HL-60 (cell line): ENCODE data around the gene EYS.

Experiments used
- TF ChIP-seq, protein P1 (sequence below): IDR thresholded peaks from one replicate; pipeline ENCODE4 v1.5.1; 2011; ENCODE audit warnings: low read length, control low read depth, inconsistent platforms; ENCODE audit not compliant: insufficient read depth
- TF ChIP-seq, protein P2 (sequence below): IDR thresholded peaks from 2 replicates; pipeline ENCODE4 v1.6.1; 2012; ENCODE audit warnings: low read depth; ENCODE audit not compliant: insufficient replicate concordance

DNA sequence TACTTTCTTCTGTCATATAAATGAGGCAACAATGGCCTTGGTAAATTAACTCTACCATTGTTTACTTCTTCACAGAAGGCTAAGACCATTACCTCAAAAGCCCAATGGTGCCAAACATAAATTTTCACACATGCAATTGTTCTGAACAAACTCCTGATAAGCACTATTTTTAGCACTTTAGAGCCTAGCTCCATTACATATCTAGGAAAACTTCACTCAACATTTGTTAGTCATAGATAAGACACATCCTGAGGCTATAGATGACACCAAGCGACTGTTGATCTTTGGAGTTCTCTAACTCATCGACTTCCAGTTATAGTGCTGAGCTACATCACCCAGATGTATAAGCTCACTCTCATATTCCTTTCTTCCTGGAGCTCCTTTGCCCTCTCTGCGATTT is 245.9 kb downstream of the EYS start:
- TF ChIP-seq, protein P1, sequence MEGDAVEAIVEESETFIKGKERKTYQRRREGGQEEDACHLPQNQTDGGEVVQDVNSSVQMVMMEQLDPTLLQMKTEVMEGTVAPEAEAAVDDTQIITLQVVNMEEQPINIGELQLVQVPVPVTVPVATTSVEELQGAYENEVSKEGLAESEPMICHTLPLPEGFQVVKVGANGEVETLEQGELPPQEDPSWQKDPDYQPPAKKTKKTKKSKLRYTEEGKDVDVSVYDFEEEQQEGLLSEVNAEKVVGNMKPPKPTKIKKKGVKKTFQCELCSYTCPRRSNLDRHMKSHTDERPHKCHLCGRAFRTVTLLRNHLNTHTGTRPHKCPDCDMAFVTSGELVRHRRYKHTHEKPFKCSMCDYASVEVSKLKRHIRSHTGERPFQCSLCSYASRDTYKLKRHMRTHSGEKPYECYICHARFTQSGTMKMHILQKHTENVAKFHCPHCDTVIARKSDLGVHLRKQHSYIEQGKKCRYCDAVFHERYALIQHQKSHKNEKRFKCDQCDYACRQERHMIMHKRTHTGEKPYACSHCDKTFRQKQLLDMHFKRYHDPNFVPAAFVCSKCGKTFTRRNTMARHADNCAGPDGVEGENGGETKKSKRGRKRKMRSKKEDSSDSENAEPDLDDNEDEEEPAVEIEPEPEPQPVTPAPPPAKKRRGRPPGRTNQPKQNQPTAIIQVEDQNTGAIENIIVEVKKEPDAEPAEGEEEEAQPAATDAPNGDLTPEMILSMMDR: no peak
- TF ChIP-seq, protein P2, sequence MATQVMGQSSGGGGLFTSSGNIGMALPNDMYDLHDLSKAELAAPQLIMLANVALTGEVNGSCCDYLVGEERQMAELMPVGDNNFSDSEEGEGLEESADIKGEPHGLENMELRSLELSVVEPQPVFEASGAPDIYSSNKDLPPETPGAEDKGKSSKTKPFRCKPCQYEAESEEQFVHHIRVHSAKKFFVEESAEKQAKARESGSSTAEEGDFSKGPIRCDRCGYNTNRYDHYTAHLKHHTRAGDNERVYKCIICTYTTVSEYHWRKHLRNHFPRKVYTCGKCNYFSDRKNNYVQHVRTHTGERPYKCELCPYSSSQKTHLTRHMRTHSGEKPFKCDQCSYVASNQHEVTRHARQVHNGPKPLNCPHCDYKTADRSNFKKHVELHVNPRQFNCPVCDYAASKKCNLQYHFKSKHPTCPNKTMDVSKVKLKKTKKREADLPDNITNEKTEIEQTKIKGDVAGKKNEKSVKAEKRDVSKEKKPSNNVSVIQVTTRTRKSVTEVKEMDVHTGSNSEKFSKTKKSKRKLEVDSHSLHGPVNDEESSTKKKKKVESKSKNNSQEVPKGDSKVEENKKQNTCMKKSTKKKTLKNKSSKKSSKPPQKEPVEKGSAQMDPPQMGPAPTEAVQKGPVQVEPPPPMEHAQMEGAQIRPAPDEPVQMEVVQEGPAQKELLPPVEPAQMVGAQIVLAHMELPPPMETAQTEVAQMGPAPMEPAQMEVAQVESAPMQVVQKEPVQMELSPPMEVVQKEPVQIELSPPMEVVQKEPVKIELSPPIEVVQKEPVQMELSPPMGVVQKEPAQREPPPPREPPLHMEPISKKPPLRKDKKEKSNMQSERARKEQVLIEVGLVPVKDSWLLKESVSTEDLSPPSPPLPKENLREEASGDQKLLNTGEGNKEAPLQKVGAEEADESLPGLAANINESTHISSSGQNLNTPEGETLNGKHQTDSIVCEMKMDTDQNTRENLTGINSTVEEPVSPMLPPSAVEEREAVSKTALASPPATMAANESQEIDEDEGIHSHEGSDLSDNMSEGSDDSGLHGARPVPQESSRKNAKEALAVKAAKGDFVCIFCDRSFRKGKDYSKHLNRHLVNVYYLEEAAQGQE: no peak
